Activated naive CD4-positive, alpha-beta T cell treated with anti-CD3 and anti-CD28 coated beads for 36 hours (primary cell): Measurements from ENCODE around the gene RRBP1. TPM values are rescaled to one million over a fixed set of nuclear protein-coding genes. Genes with fewer than 3 reads are reported as not detected.

Experiments
- CTCF ChIA-PET: fragments of 350-600 bp; sonication (Branson Sonifier 250); formaldehyde crosslinking; loops from one replicate; lab custom pipeline; 2021; ENCODE audit warnings: antibody characterized with exemption; lab: Charles Lee
- DNase-seq: peaks from one replicate; pipeline ENCODE4 v3.0.0-alpha.2; 2020
- H3K27ac Mint-ChIP-seq: one replicate; pipeline ENCODE4 v1.8.0; 2021; ENCODE audit warnings: mild to moderate bottlenecking, mixed read lengths
- H3K27me3 Mint-ChIP-seq: one replicate; pipeline ENCODE4 v1.8.0; 2021; ENCODE audit warnings: low read depth, mixed read lengths
- H3K36me3 Mint-ChIP-seq: one replicate; pipeline ENCODE4 v1.8.0; 2021; ENCODE audit warnings: low read depth, mixed read lengths
- H3K4me1 Mint-ChIP-seq: one replicate; pipeline ENCODE4 v1.8.0; 2021; ENCODE audit warnings: low read depth, mixed read lengths
- H3K4me3 Mint-ChIP-seq: one replicate; pipeline ENCODE4 v1.8.0; 2021; ENCODE audit warnings: mild to moderate bottlenecking, moderate library complexity, mixed read lengths
- H3K9me3 Mint-ChIP-seq: one replicate; pipeline ENCODE4 v1.8.0; 2021; ENCODE audit warnings: mixed read lengths
- intact Hi-C: fragments of 100-400 bp; cut with micrococcal nuclease; formaldehyde crosslinking; loops from one replicate; pipeline ENCODE4 v1.15.1; 2023
- total RNA-seq, 2 experiments: library from RNA; stranded (reverse); gene quantifications; one replicate each; pipeline ENCODE4 v1.2.3, GENCODE V29; 2021

RRBP1 gene
- total RNA-seq, 2 experiments from 2014 or later: 19.6 to 20.0 TPM

DNA sequence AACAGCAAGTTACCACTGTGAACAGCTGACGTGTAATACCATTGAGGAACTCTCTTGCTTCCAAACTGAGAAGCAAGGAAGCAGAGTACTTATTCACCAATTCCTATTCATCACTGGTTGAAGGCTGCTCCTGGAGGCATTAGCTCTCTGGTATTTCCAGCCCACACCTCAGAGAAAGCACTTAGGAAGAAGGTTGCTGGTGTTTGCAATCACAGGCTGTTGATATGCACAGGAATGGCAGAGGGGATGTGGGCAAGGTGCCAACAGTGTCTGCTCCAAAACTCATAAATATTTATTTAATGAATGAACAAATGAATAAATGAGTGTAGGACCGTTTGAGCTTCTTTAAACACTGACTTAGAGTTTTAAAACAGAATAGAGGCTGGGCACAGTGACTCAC is 6.9 kb upstream of the RRBP1 start:
- DNase-seq: no peak
- intact Hi-C loops: loop anchor here (10.0 kb wide), 1 partner anchor 1114 kb away; the partner anchor contains the start of gene KIF16B
- H3K27me3 Mint-ChIP-seq: peaks cover 42% of the 10 kb centered on the region
- CTCF ChIA-PET: interaction anchor here (0.6 kb wide), 1 partner anchor 324 kb away, joined by 6 read pairs; no protein-coding TSS in a partner anchor
- H3K36me3 Mint-ChIP-seq: no peaks in the 10 kb centered on the region
- H3K4me1 Mint-ChIP-seq: no peaks in the 10 kb centered on the region
- H3K27ac Mint-ChIP-seq: no peak overlapping the region
- no peaks in the 10 kb centered on the region for H3K9me3 Mint-ChIP-seq
- no peak overlapping the region for H3K4me3 Mint-ChIP-seq

DNA sequence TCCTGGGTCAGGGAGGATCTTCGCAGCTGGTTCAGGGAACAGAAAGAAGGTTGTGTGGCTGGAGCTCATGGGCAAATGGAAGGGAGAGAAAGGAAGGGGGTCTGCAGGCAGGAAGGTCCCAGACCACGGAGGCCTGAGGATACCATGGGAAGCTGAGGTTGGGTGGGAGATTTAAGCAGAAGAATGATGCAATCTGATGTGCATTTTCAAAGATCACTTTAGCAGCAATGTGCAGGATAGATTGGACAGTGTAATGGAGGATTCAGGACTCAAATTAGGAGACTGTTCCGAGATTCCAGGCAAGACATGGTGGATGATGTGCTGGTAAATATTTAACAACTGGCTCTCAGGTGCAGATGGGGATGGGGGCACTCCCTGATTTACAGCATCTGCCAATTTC is 5.8 kb upstream of the RRBP1 start:
- CTCF ChIA-PET: no interaction called here
- intact Hi-C loops: loop anchor here (10.0 kb wide), 1 partner anchor 1113 kb away; the partner anchor contains the start of gene KIF16B
- Mint-ChIP-seq H3K4me3 (no peak overlapping the region), H3K36me3 (no peaks in the 10 kb centered on the region), H3K9me3 (no peaks in the 10 kb centered on the region), H3K27ac (no peak overlapping the region), H3K4me1 (peaks cover 4% of the 10 kb centered on the region), H3K27me3 (peaks cover 46% of the 10 kb centered on the region)
- DNase-seq: no peak

DNA sequence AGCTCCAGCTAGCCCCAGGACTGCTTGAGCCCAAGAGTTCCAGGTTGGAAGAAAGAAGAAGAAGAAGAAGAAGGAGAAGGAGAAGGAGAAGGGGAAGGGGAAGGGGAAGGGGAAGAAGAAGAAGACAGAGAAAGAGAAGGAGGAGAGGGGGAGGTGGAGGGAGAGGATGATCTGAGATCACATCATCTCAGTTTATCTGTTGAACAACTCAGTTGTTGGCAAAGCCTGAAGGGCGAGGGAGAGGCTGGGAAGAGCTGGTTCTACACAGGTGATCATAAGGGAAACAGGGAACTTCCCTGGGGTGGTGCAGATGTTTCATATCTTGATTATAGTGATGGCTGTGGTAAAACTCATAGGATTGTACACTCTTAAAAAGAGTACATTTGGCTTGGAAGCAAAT is 3.1 kb upstream of the RRBP1 start:
- Mint-ChIP-seq H3K36me3 (no peaks in the 10 kb centered on the region), H3K27ac (no peak overlapping the region), H3K4me1 (peaks cover 9% of the 10 kb centered on the region), H3K27me3 (peaks cover 29% of the 10 kb centered on the region), H3K4me3 (no peak overlapping the region), H3K9me3 (no peaks in the 10 kb centered on the region)
- CTCF ChIA-PET: no interaction called here
- intact Hi-C loops: loop anchor here (10.0 kb wide), 1 partner anchor 1110 kb away; the partner anchor contains the start of gene KIF16B
- DNase-seq: no peak

DNA sequence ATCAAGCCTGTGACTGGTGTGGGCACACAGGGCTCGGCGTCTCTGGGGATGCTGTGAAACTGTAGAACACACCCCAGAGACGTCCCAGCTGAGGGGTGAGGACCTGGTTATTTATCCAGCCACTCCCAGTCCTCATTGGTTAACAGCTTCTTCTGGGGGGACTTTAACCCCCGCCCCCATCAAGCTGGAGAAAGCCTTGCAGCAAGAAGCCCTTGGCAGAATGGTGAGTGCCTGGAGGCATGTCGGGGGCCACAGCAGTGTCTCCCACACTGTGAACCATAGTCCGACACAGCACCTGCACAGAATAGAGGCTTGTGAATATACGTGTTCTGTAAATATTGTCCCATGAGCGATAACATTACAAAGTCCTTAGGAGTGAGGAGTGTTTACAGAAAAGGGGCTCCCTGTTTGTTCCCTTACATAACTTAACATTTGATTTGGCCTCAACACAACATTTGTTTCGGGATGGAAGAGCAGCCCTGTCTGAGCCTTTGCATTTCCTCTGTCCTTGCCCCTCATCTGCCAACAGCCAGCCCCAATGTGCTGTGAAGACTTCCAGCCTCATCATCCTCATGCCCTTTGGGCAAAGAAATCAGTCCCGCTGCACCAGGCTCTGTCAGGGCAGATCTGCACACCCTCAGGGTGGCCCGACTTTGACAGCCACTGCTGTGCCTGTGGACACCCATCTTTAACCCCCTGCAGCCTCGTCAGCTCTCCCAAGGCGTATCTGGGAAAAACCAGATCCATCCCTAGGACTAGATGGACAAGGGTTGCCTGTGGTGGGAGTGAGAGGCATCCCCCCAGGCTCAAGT is 2.2 kb upstream of the RRBP1 start:
- no peak overlapping the region for H3K27ac Mint-ChIP-seq
- intact Hi-C loops: loop anchor here (5.0 to 10.0 kb wide), 4 partner anchors 883 to 1109 kb away; partner anchors contain the start of genes DTD1, KIF16B, SMIM26 and SNRPB2
- H3K9me3 Mint-ChIP-seq: no peaks in the 10 kb centered on the region
- H3K4me3 Mint-ChIP-seq: no peak overlapping the region
- peaks cover 26% of the 10 kb centered on the region for H3K27me3 Mint-ChIP-seq
- H3K36me3 Mint-ChIP-seq: peaks cover 3% of the 10 kb centered on the region
- CTCF ChIA-PET: no interaction called here
- H3K4me1 Mint-ChIP-seq: peaks cover 15% of the 10 kb centered on the region
- DNase-seq: no peak

DNA sequence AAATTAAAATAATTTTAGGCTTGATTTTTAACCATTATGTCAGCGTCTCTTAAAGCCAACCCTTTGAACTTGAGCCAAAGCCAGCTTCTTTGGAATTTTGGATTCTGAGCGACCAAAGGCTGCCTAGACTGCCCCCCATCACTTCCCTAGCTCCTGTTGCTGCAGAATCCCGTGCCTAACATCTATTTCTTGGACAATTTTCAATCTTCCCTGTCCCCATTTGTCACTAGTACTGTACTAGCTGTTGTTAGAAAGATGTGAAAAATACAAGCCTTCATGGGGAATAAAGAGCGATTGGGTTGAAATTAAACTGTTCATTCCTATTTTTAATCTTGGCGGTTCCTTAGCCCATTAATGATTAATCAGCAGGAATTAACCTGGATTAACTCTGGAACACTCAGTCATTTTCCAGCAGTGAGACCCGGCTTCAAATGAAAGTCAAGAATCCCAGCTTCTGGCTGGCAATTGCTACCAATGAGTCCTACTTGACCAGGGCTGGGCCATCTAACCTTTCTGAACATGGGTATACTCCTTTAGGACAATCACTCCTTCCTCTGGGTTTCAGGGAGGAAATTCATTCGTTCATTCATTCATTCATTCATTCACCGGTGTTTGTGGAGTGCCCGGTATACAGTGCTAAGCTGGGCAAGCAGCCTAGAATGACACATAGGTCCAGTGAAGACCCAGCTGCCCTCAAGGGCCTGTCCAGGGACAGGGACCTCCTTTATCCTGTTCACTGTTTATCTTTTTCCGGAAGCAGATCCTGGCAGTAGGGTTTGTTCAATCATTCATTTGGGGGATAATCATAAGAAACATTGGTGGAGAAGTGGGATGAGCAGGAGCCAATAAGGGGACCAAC is 1.4 kb upstream of the RRBP1 start:
- no peak for DNase-seq
- peaks cover 3% of the 10 kb centered on the region for H3K36me3 Mint-ChIP-seq
- intact Hi-C loops: loop anchor here (2.0 to 10.0 kb wide), 5 partner anchors 153 to 1109 kb away; partner anchors contain the start of genes BFSP1, DTD1, KIF16B and SMIM26
- peaks cover 15% of the 10 kb centered on the region for H3K4me1 Mint-ChIP-seq
- no peaks in the 10 kb centered on the region for H3K9me3 Mint-ChIP-seq
- CTCF ChIA-PET: interaction anchor here (0.8 to 2.4 kb wide), 18 partner anchors 11 to 605 kb away, joined by 3 to 14 read pairs (median 4); partner anchors contain the start of genes BANF2, DSTN and ZNF133
- H3K4me3 Mint-ChIP-seq: peak overlapping the region; percentile 55
- H3K27me3 Mint-ChIP-seq: peaks cover 25% of the 10 kb centered on the region
- H3K27ac Mint-ChIP-seq: no peak overlapping the region

DNA sequence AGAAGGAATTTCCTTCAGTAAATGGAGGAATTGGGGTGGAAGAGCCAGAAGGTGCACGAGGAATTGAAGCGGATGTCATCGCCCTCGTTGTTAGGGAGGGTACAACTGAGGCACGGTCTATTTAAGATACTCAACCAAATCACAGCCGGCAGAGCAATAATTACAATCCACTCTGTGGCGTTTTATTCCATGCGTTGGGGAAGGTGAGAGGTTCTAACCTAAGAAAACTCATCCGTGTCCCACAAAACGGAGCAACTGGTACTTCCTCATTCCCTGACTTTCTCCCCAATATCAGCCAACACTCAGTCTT is 802 bp upstream of the RRBP1 start:
- Mint-ChIP-seq H3K27ac (no peak overlapping the region), H3K9me3 (no peaks in the 10 kb centered on the region), H3K4me3 (peak overlapping the region; percentile 81), H3K4me1 (peaks cover 15% of the 10 kb centered on the region), H3K27me3 (peaks cover 24% of the 10 kb centered on the region), H3K36me3 (peaks cover 3% of the 10 kb centered on the region)
- intact Hi-C loops: loop anchor here (1.0 to 10.0 kb wide), 14 partner anchors 73 to 1108 kb away; partner anchors contain the start of genes BFSP1, DTD1, KAT14 and KIF16B
- CTCF ChIA-PET: interaction anchor here (0.7 to 2.4 kb wide), 27 partner anchors 8 to 606 kb away, joined by 3 to 14 read pairs (median 4); partner anchors contain the start of genes BANF2, DSTN and ZNF133
- no peak for DNase-seq

DNA sequence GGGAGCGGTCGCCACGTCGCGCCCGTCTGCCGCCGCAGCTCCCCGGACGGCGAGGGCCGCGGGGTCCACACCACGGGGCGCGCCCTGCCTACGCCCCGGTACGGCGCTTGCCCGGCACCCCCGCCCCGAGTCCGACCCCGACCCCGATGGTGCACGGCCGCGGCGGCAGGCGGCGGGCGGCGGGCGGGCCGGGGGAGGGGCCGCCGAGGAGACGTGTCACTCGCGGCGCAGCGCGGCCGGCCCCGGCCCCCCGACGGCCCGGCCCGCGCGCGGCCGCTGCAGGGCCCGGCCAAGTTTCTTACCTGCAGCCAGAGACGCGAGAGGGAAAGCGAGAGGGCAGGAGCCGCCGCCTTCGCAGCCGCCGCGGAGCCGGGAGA is 328 bp downstream of the RRBP1 start:
- H3K36me3 Mint-ChIP-seq: peaks cover 3% of the 10 kb centered on the region
- H3K4me3 Mint-ChIP-seq: peak overlapping the region; percentile 81
- DNase-seq: no peak
- CTCF ChIA-PET: interaction anchor here (0.8 to 2.4 kb wide), 23 partner anchors 8 to 607 kb away, joined by 3 to 14 read pairs (median 4); partner anchors contain the start of genes DSTN and ZNF133
- H3K4me1 Mint-ChIP-seq: peaks cover 15% of the 10 kb centered on the region
- no peaks in the 10 kb centered on the region for H3K9me3 Mint-ChIP-seq
- H3K27me3 Mint-ChIP-seq: peaks cover 15% of the 10 kb centered on the region
- no peak overlapping the region for H3K27ac Mint-ChIP-seq
- intact Hi-C loops: loop anchor here (1.0 to 10.0 kb wide), 14 partner anchors 71 to 1107 kb away; partner anchors contain the start of genes BFSP1, DTD1, KAT14 and KIF16B

DNA sequence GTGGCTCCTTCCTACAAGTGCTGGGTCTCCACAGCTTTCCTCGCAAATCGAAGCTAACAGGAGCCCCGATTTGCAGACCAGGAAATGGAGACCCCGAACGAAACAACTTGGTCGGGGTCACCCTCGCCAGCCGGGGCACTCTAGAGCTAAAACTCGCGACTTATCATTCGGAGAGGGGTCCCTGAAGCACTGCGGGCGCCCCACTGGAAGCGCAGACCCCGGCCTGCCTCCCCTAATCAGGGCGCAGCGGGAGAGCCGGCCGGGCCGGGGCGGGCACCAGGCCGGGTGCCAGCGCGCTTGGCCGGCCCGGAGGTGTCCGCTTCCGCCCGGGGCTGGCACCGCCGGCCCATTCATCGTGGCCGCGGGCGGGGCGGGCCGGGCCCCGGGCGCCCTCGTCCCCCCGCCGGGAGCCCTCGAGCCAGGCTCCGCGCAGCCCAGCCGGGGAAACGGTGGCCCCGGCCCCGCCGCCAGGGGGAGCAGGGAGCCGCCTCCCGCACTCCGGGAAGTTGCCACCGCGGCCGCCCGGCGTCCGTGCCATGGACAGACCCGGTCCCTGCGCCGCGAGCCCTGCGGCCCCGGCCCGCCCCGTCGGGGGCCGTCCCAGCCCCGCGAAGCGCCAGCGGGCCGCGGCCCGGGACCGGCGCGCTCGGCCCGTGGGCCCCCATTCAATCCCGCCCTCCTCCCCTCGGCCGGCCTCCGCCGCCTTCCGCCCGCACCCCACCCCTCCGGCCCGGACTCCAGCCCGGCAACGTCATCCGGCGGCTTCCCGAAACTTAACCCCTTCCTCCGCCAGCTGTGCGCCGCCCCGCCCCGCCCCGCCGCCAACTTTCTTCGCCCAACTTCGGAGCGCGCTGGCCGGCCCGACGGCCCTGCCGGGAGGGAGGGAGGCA is 961 bp downstream of the RRBP1 start:
- H3K4me1 Mint-ChIP-seq: peaks cover 15% of the 10 kb centered on the region
- CTCF ChIA-PET: interaction anchor here (0.6 to 2.4 kb wide), 12 partner anchors 10 to 315 kb away, joined by 3 to 14 read pairs (median 4); no protein-coding TSS in a partner anchor
- H3K9me3 Mint-ChIP-seq: no peaks in the 10 kb centered on the region
- H3K27me3 Mint-ChIP-seq: peaks cover 10% of the 10 kb centered on the region
- H3K36me3 Mint-ChIP-seq: peaks cover 3% of the 10 kb centered on the region
- intact Hi-C loops: loop anchor here (5.0 to 10.0 kb wide), 4 partner anchors 886 to 1106 kb away; partner anchors contain the start of genes DTD1, KIF16B, SMIM26 and SNRPB2
- H3K27ac Mint-ChIP-seq: no peak overlapping the region
- peak overlapping the region; percentile 71 for H3K4me3 Mint-ChIP-seq
- peak; percentile 75 for DNase-seq

DNA sequence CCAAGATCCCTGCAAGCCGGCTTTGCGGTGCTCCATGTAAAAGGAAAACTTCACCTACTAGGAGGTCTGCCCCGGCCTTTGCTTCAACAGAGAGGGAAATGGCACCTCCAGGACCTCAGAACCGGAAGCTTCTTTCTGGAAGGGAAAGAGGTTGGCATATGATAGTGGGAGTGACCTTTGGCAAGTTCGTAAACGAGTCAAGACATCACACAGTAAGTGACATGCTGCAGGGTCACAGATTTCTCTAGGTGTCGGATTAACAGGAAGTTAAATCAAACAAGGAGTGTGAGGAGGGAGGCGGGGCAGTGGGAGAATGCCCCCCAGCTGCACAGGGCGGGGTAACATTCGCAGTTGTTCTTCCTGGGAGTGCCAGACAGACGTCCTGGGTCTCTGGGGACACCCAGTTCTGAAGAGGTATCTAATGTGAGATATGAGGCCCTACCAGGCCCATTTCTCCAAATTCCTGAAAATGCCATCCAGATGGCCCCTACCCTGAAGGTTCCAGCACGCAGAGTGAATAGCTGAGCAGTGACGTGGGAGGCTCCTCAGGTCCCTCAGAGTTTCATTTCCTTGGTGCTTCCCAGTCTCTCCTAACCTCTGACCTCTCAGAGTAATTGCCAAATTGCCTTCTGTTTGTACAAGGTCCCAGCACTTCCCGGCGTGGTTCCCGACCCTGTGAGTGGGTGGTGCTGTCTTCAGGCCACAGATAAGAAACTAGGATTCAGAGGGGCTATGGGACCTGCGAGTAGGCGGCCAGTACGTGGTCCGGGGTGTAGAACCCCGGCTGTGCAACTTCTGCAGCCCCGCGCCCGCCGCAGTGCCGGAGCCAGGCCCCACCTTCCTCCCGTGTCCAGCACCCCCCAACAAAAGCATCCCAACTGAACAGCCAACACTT is 1.9 kb downstream of the RRBP1 start:
- peak; percentile 8 for DNase-seq
- intact Hi-C loops: loop anchor here (5.0 to 10.0 kb wide), 4 partner anchors 887 to 1105 kb away; partner anchors contain the start of genes DTD1, KIF16B, SMIM26 and SNRPB2
- Mint-ChIP-seq H3K27ac (no peak overlapping the region), H3K4me3 (peak overlapping the region; percentile 71), H3K36me3 (peaks cover 3% of the 10 kb centered on the region), H3K27me3 (peaks cover 9% of the 10 kb centered on the region), H3K4me1 (peaks cover 15% of the 10 kb centered on the region), H3K9me3 (no peaks in the 10 kb centered on the region)
- CTCF ChIA-PET: interaction anchor here (0.6 to 1.6 kb wide), 8 partner anchors 14 to 316 kb away, joined by 3 to 5 read pairs (median 3); no protein-coding TSS in a partner anchor

DNA sequence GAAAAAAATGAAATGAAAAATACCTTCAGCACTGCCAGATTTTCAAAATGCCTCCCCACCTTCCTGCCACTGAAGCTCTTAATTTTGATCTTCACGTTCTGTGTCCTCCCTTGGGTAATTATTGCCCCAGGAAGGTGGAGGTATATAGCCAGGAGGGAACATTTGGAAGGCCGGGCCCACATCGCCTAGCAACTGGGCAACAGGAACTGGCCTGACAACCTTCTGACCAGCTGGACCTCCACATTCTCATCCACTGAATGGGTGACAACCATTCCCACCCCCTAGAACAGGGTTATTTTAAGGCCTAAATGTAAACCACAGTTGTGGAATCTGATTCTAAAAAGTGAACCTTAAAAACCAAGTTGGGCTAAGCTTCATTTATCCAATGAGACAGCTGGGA is 3.2 kb downstream of the RRBP1 start:
- DNase-seq: no peak
- intact Hi-C loops: no loop called here
- CTCF ChIA-PET: interaction anchor here (0.5 to 1.6 kb wide), 5 partner anchors 35 to 219 kb away, joined by 3 to 6 read pairs (median 3); no protein-coding TSS in a partner anchor
- Mint-ChIP-seq H3K4me3 (no peak overlapping the region), H3K27ac (no peak overlapping the region), H3K36me3 (peaks cover 3% of the 10 kb centered on the region), H3K9me3 (no peaks in the 10 kb centered on the region), H3K4me1 (peaks cover 15% of the 10 kb centered on the region), H3K27me3 (peaks cover 3% of the 10 kb centered on the region)
